IPS-18a (cell line): ENCODE data around the gene SKAP1.

Experiments
- H3K27ac ChIP-seq: one replicate; pipeline ENCODE4 v1.5.1; 2013; ENCODE audit warnings: low read length
- H3K27me3 ChIP-seq: one replicate; pipeline ENCODE4 v1.6.1; 2013; ENCODE audit warnings: mild to moderate bottlenecking, low read length; ENCODE audit not compliant: control insufficient read depth, insufficient read depth
- H3K36me3 ChIP-seq: one replicate; pipeline ENCODE4 v1.6.1; 2013; ENCODE audit warnings: low read depth, low read length; ENCODE audit not compliant: control insufficient read depth
- H3K4me1 ChIP-seq: one replicate; pipeline ENCODE4 v1.6.1; 2013; ENCODE audit warnings: low read depth, low read length; ENCODE audit not compliant: control insufficient read depth
- H3K4me3 ChIP-seq: one replicate; pipeline ENCODE4 v1.5.1; 2013; ENCODE audit warnings: low read length
- H3K9ac ChIP-seq: one replicate; pipeline ENCODE4 v1.6.1; 2013; ENCODE audit warnings: mild to moderate bottlenecking, low read length, moderate library complexity
- H3K9me3 ChIP-seq: one replicate; pipeline ENCODE4 v1.6.1; 2013; ENCODE audit warnings: low read depth, low read length; ENCODE audit not compliant: control insufficient read depth

Gene SKAP1

GRCh38 chr17:48406936-48407567 is 23.0 kb downstream of the SKAP1 start:
- no peak overlapping the region for H3K27ac ChIP-seq
- H3K4me3 ChIP-seq, result no peak overlapping the region
- peaks cover 4% of the 10 kb centered on the region for H3K4me1 ChIP-seq
- no peaks in the 10 kb centered on the region for H3K27me3 ChIP-seq
- H3K9ac ChIP-seq, result no peak overlapping the region
- no peaks in the 10 kb centered on the region for H3K36me3 ChIP-seq
- no peaks in the 10 kb centered on the region for H3K9me3 ChIP-seq

GRCh38 chr17:48394821-48395220 is 35.2 kb downstream of the SKAP1 start:
- Histone ChIP-seq H3K27me3 (no peaks in the 10 kb centered on the region), H3K4me3 (no peak overlapping the region), H3K4me1 (no peaks in the 10 kb centered on the region), H3K36me3 (no peaks in the 10 kb centered on the region), H3K9ac (no peak overlapping the region), H3K27ac (no peak overlapping the region), H3K9me3 (no peaks in the 10 kb centered on the region)

GRCh38 chr17:48393283-48393682 is 36.7 kb downstream of the SKAP1 start:
- Histone ChIP-seq H3K27me3 (no peaks in the 10 kb centered on the region), H3K4me3 (no peak overlapping the region)

GRCh38 chr17:48392857-48393256 is 37.2 kb downstream of the SKAP1 start:
- Histone ChIP-seq H3K9ac (no peak overlapping the region), H3K27me3 (no peaks in the 10 kb centered on the region), H3K27ac (no peak overlapping the region), H3K4me1 (no peaks in the 10 kb centered on the region), H3K36me3 (no peaks in the 10 kb centered on the region), H3K4me3 (no peak overlapping the region), H3K9me3 (no peaks in the 10 kb centered on the region)

More at GRCh38 chr17:48393283-48393682, 36.7 kb downstream of the SKAP1 start:
- Histone ChIP-seq H3K9ac (no peak overlapping the region), H3K27ac (no peak overlapping the region), H3K4me1 (no peaks in the 10 kb centered on the region), H3K36me3 (no peaks in the 10 kb centered on the region), H3K9me3 (no peaks in the 10 kb centered on the region)

- H3K9me3 ChIP-seq, result no peaks in the 10 kb centered on the region
- H3K36me3 ChIP-seq, result no peaks in the 10 kb centered on the region
- no peak overlapping the region for H3K4me3 ChIP-seq
- no peak overlapping the region for H3K9ac ChIP-seq
- H3K4me1 ChIP-seq, result no peaks in the 10 kb centered on the region
- no peaks in the 10 kb centered on the region for H3K27me3 ChIP-seq
- no peak overlapping the region for H3K27ac ChIP-seq
Observed at GRCh38 chr17:48391444-48391843, 38.6 kb downstream of the SKAP1 start.

DNA sequence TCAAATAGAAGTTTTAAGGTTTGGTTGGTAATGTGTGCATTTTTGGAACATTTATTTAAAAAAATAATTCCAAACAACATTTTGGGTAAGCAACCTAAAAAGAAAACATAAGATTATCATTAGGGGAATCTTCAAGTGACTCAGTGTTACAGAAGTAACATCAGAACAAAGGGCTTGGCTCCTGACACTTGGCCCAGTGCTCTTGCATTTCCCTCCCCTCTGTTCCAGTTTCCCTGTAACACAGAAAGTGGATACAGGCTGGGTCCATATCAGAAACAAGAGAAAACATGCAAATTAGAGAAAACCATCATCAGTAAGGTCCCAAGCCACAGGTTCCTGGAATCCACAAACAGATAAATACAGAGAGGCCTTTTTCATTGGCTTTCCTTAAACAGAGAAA is 40.1 kb downstream of the SKAP1 start:
- Histone ChIP-seq H3K4me1 (no peaks in the 10 kb centered on the region), H3K4me3 (no peak overlapping the region), H3K9ac (no peak overlapping the region), H3K9me3 (no peaks in the 10 kb centered on the region), H3K36me3 (no peaks in the 10 kb centered on the region), H3K27me3 (peaks cover 6% of the 10 kb centered on the region), H3K27ac (no peak overlapping the region)

GRCh38 chr17:48388955-48389743 is 40.9 kb downstream of the SKAP1 start:
- no peaks in the 10 kb centered on the region for H3K36me3 ChIP-seq
- no peaks in the 10 kb centered on the region for H3K4me1 ChIP-seq
- H3K9ac ChIP-seq, result no peak overlapping the region
- peaks cover 6% of the 10 kb centered on the region for H3K27me3 ChIP-seq
- H3K4me3 ChIP-seq, result no peak overlapping the region
- H3K9me3 ChIP-seq, result no peaks in the 10 kb centered on the region
- no peak overlapping the region for H3K27ac ChIP-seq

- no peaks in the 10 kb centered on the region for H3K36me3 ChIP-seq
- no peak overlapping the region for H3K4me3 ChIP-seq
- peaks cover 6% of the 10 kb centered on the region for H3K27me3 ChIP-seq
- no peak overlapping the region for H3K27ac ChIP-seq
- no peaks in the 10 kb centered on the region for H3K4me1 ChIP-seq
- H3K9me3 ChIP-seq, result no peaks in the 10 kb centered on the region
- no peak overlapping the region for H3K9ac ChIP-seq
Observed at GRCh38 chr17:48386826-48387225, 43.2 kb downstream of the SKAP1 start.

DNA sequence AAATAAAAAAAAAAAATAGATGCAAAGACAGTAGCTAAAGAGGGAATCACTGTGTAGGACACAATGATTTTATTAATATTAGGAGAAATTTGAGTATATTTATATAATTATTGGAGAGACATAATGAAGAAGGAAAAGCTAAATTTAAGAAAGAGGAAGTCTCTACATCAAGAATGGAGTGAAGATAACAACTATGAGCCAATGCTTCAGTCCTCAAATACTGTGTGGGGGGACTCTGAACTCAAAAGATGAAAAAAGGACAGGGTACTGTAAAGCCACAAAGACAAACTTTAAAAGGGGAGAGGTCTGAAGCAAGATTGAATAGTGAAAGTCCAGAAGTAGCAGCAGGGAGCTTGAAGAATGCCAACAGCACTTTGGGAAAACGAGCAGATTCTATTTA is 44.7 kb downstream of the SKAP1 start:
- Histone ChIP-seq H3K36me3 (no peaks in the 10 kb centered on the region), H3K27ac (no peak overlapping the region), H3K9me3 (no peaks in the 10 kb centered on the region), H3K4me1 (no peaks in the 10 kb centered on the region), H3K27me3 (peaks cover 6% of the 10 kb centered on the region), H3K4me3 (no peak overlapping the region), H3K9ac (no peak overlapping the region)

DNA sequence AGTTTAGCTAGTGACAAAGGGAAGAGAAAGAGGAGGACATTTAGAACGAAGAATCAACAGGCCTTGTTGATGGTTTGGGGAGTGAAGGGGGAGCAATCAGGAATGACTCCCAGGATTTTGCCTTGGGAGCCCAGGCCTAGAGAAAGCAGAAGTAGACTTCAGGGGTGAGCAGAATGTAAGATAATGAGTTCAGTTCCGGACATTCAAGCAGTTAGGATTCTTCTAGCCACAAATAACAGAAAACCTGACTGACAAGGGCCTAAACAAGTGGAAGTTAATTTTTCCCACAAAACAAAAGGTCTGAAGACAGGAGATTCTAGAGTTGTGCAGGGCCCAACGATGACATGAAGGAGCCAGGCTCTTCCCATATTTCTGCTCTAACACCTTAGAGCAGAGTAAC is 45.9 kb downstream of the SKAP1 start:
- Histone ChIP-seq H3K27ac (no peak overlapping the region), H3K9ac (no peak overlapping the region), H3K4me3 (no peak overlapping the region), H3K27me3 (peaks cover 6% of the 10 kb centered on the region), H3K36me3 (no peaks in the 10 kb centered on the region), H3K4me1 (no peaks in the 10 kb centered on the region), H3K9me3 (no peaks in the 10 kb centered on the region)

DNA sequence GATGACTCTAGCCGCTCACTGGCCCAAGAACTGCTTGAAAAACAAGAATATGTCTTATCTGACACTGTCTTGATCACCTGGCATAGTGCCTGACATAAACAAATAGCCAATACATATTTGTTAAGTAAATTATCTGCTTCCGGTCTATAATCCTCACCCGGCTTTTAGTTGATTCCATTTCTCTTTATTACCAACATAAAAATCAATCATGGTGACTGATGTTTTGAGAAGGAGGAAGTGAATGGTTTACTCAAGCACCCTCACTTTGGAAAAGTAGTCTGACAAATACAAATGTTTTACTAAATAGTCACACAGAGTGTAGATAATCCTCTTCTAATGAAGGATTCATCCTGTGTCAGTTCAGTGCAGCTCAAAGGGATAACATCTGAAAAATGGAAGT is 47.0 kb downstream of the SKAP1 start:
- Histone ChIP-seq H3K4me3 (no peak overlapping the region), H3K4me1 (no peaks in the 10 kb centered on the region), H3K9ac (no peak overlapping the region), H3K27ac (no peak overlapping the region), H3K27me3 (peaks cover 8% of the 10 kb centered on the region), H3K36me3 (no peaks in the 10 kb centered on the region), H3K9me3 (no peaks in the 10 kb centered on the region)
